Activated T-cell treated with anti-CD3 and anti-CD28 coated beads, Interleukin-2, amount 50 U/mL, for 24 hours (primary cell): ENCODE results near the gene RGMA.

Source experiments
- DNase-seq: peaks from one replicate; pipeline ENCODE4 v3.0.0-alpha.2; 2020
- H3K27ac Mint-ChIP-seq: 2 replicates; pipeline ENCODE4 v1.8.0; 2020; ENCODE audit warnings: mild to moderate bottlenecking, mixed read lengths
- H3K27me3 Mint-ChIP-seq: 2 replicates; pipeline ENCODE4 v1.8.0; 2020; ENCODE audit warnings: mixed read lengths
- H3K36me3 Mint-ChIP-seq: 2 replicates; pipeline ENCODE4 v1.8.0; 2020; ENCODE audit warnings: low read depth, mixed read lengths
- H3K4me1 Mint-ChIP-seq: 2 replicates; pipeline ENCODE4 v1.8.0; 2020; ENCODE audit warnings: low read depth, mixed read lengths
- H3K4me3 Mint-ChIP-seq: 2 replicates; pipeline ENCODE4 v1.8.0; 2020; ENCODE audit warnings: mild to moderate bottlenecking, moderate library complexity, mixed read lengths
- H3K9me3 Mint-ChIP-seq: 2 replicates; pipeline ENCODE4 v1.8.0; 2020; ENCODE audit warnings: mixed read lengths

RGMA gene

GRCh38 chr15:93081399-93081798, 7.6 kb downstream of the RGMA start:
- Mint-ChIP-seq H3K9me3 (no peaks in the 10 kb centered on the region), H3K27ac (no peak overlapping the region), H3K36me3 (no peaks in the 10 kb centered on the region), H3K27me3 (peaks cover 66% of the 10 kb centered on the region), H3K4me3 (no peak overlapping the region), H3K4me1 (no peaks in the 10 kb centered on the region)
- DNase-seq: no peak

GRCh38 chr15:93080451-93080850, 8.6 kb downstream of the RGMA start:
- peaks cover 64% of the 10 kb centered on the region for H3K27me3 Mint-ChIP-seq
- H3K9me3 Mint-ChIP-seq: no peaks in the 10 kb centered on the region
- H3K4me3 Mint-ChIP-seq: no peak overlapping the region
- DNase-seq: no peak
- H3K4me1 Mint-ChIP-seq: no peaks in the 10 kb centered on the region
- no peaks in the 10 kb centered on the region for H3K36me3 Mint-ChIP-seq
- H3K27ac Mint-ChIP-seq: no peak overlapping the region

DNA sequence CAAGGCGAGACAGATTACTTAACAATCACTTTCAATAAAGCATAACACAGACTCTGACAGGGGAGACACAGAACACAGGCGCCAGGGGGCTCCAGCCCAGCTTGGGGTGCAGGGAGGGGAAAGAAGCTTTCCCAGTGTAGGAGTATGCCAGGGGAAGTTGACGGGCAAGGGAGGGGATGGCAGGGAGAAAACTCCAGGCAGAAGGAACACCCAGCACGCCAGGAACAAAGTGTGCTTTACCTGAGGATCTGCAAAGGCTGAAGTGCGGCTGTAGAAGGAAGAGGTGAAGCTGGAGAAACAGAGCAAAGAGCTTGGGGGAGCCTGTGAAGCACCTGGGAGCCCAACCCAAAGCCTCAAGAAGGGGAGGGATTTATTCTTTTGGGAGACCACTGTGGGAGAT, 12.1 kb downstream of the RGMA start:
- no peaks in the 10 kb centered on the region for H3K9me3 Mint-ChIP-seq
- H3K27me3 Mint-ChIP-seq: peaks cover 71% of the 10 kb centered on the region
- H3K27ac Mint-ChIP-seq: no peak overlapping the region
- H3K4me3 Mint-ChIP-seq: no peak overlapping the region
- H3K36me3 Mint-ChIP-seq: no peaks in the 10 kb centered on the region
- peaks cover 15% of the 10 kb centered on the region for H3K4me1 Mint-ChIP-seq
- DNase-seq: no peak

- H3K27me3 Mint-ChIP-seq: peaks cover 73% of the 10 kb centered on the region
- no peak for DNase-seq
- H3K36me3 Mint-ChIP-seq: no peaks in the 10 kb centered on the region
- no peaks in the 10 kb centered on the region for H3K9me3 Mint-ChIP-seq
- peaks cover 17% of the 10 kb centered on the region for H3K4me1 Mint-ChIP-seq
- H3K27ac Mint-ChIP-seq: no peak overlapping the region
- no peak overlapping the region for H3K4me3 Mint-ChIP-seq
Measured at GRCh38 chr15:93076217-93076616, 12.8 kb downstream of the RGMA start.

- peaks cover 71% of the 10 kb centered on the region for H3K27me3 Mint-ChIP-seq
- H3K4me1 Mint-ChIP-seq: peaks cover 17% of the 10 kb centered on the region
- H3K27ac Mint-ChIP-seq: no peak overlapping the region
- H3K36me3 Mint-ChIP-seq: no peaks in the 10 kb centered on the region
- H3K9me3 Mint-ChIP-seq: no peaks in the 10 kb centered on the region
- no peak overlapping the region for H3K4me3 Mint-ChIP-seq
- DNase-seq: no peak
Measured at GRCh38 chr15:93074599-93074998, 14.4 kb downstream of the RGMA start.

DNA sequence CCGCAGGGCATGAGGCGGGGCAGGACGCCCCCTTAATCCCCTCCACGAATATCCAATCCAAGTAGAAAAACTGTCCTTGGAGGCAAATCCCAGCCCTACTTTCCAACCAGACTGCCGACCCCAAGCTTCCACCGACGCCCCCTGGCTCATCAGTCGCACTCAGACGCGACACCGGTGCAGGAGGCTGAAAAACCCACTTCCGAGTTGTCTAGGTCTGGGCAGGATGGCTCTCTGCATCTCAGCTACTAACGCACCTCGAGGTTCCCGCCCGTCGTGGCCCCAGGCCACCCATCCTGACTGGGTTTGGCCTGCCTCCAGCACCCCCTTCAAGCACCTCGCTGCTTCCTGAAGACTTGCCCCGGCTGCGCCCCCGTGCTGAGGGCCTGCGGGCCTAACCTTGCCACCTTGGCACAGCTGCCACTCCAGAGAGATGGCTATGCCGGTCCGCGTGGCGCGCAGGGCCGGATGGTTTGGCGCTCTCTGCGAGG, 15.5 kb downstream of the RGMA start:
- DNase-seq: no peak
- H3K9me3 Mint-ChIP-seq: no peaks in the 10 kb centered on the region
- H3K4me3 Mint-ChIP-seq: peak overlapping the region; percentile 64
- peaks cover 63% of the 10 kb centered on the region for H3K27me3 Mint-ChIP-seq
- H3K36me3 Mint-ChIP-seq: no peaks in the 10 kb centered on the region
- no peak overlapping the region for H3K27ac Mint-ChIP-seq
- peaks cover 17% of the 10 kb centered on the region for H3K4me1 Mint-ChIP-seq

DNA sequence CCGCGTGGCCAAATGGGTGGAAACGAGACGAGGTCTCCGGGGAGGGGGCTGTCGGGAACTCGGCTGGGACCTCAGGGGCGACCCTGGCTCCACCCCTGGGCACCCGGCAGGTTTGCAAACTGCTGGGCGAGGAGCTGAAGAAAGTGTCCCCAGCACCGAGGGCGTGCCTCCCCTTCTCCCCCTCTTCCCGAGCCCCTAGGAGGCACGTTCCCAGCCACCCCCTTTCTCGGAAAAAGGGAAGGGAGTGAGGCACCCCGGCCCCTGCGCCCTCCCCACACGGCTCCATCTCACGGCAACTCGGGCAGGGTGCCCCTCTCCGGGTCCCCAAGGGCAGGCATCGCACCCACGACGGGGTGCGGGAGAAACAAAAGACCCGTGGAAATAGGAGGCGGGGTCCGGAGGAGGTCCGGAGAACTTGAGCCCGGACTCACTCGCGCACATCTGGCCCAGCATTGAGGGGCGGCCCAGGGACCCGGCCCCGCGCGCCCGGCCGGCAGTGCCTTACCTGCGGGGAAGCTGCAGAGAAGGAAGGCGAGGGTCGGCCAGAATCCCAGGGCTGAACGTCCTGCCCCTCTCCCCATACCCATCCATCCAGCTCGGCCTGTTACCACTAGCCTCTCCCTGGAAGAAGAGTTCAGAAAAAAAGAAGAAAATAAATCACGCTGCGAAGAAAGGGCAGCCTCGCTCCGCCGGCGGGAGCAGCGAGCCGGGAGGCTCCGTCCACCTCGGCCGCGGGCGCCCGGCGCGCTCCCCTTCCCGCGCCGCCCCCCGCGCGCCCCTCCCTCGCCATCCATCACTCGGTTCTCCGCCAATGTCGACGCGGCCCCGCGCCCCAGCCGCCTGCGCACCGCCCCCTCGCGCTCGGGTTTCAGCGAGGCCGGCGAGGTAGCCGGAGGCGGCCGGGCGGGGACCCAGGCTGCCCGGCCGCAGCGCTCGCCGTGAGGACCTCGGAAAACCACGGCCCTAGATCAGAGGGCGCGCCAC, 16.3 kb downstream of the RGMA start:
- H3K4me3 Mint-ChIP-seq: peak overlapping the region; percentile 46
- no peak for DNase-seq
- peaks cover 62% of the 10 kb centered on the region for H3K27me3 Mint-ChIP-seq
- H3K4me1 Mint-ChIP-seq: peaks cover 17% of the 10 kb centered on the region
- no peaks in the 10 kb centered on the region for H3K9me3 Mint-ChIP-seq
- H3K27ac Mint-ChIP-seq: no peak overlapping the region
- H3K36me3 Mint-ChIP-seq: no peaks in the 10 kb centered on the region

- DNase-seq: no peak
- peaks cover 62% of the 10 kb centered on the region for H3K27me3 Mint-ChIP-seq
- peak overlapping the region; percentile 46 for H3K4me3 Mint-ChIP-seq
- H3K36me3 Mint-ChIP-seq: no peaks in the 10 kb centered on the region
- no peaks in the 10 kb centered on the region for H3K9me3 Mint-ChIP-seq
- peaks cover 17% of the 10 kb centered on the region for H3K4me1 Mint-ChIP-seq
- H3K27ac Mint-ChIP-seq: no peak overlapping the region
Measured at GRCh38 chr15:93072011-93072410, 17.0 kb downstream of the RGMA start.

DNA sequence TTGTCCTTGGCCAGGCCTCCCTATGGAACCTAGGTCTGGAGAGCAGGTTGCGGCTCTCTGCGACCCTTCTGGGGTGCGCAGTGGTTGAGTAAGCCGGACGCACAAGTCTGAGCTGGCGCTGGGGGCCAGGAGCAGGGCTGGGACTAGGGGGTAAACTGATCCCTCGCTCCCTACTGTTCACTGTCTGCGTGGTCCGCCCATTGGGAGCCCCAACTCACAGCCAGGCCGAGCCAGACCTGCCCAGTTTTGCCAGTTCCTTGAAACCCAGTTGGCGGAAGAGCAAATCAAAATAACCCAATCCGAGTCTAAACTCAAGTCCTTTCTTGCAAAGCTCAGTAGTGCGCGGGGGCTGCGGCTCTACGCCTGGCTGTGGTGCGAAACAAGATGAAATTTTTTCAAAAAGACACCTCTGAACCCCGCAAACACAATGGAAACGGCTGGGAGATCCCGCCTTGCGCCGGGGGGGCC, 17.5 kb downstream of the RGMA start:
- Mint-ChIP-seq H3K4me3 (no peak overlapping the region), H3K9me3 (no peaks in the 10 kb centered on the region), H3K27ac (no peak overlapping the region), H3K36me3 (no peaks in the 10 kb centered on the region), H3K27me3 (peaks cover 57% of the 10 kb centered on the region), H3K4me1 (peaks cover 17% of the 10 kb centered on the region)
- DNase-seq: no peak

GRCh38 chr15:93070551-93071296, 18.3 kb downstream of the RGMA start:
- H3K36me3 Mint-ChIP-seq: no peaks in the 10 kb centered on the region
- H3K27ac Mint-ChIP-seq: no peak overlapping the region
- peaks cover 17% of the 10 kb centered on the region for H3K4me1 Mint-ChIP-seq
- no peak overlapping the region for H3K4me3 Mint-ChIP-seq
- H3K9me3 Mint-ChIP-seq: no peaks in the 10 kb centered on the region
- peaks cover 50% of the 10 kb centered on the region for H3K27me3 Mint-ChIP-seq
- no peak for DNase-seq

GRCh38 chr15:93070132-93070531, 18.9 kb downstream of the RGMA start:
- H3K36me3 Mint-ChIP-seq: no peaks in the 10 kb centered on the region
- no peak overlapping the region for H3K4me3 Mint-ChIP-seq
- peaks cover 17% of the 10 kb centered on the region for H3K4me1 Mint-ChIP-seq
- H3K27me3 Mint-ChIP-seq: peaks cover 46% of the 10 kb centered on the region
- no peak overlapping the region for H3K27ac Mint-ChIP-seq
- no peaks in the 10 kb centered on the region for H3K9me3 Mint-ChIP-seq
- DNase-seq: no peak

DNA sequence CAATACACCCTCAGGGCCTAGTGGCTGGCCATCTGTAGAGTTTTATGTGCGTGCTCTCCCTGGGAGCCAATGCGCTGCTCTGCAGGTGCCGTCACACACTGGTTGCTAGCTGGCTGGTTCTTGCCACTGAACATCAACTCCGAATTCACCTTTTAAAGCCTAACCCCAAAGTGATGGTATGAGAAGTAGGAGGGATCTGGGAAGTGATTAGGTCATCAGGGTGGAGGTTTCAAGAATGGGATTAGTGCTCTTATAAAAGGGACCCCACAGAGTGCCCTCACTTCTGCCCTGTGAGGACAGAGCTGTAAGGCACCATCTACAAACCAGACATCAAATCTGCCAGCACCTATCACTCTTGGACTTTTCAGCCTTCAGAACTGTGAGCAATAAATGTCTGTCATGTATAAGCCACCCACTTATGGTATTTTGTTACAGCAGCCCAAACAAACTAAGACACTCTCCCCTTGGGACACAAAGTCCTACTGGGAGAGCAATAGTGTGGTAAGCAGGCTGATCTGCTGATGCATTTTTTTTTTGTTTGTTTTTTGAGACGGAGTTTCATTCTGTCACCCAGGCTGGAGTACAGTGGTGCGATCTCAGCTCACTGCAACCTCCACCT, 20.3 kb downstream of the RGMA start:
- no peaks in the 10 kb centered on the region for H3K36me3 Mint-ChIP-seq

GRCh38 chr15:93067649-93068085, 21.3 kb downstream of the RGMA start:
- Mint-ChIP-seq H3K4me1 (peaks cover 9% of the 10 kb centered on the region), H3K36me3 (no peaks in the 10 kb centered on the region), H3K9me3 (no peaks in the 10 kb centered on the region), H3K27ac (no peak overlapping the region), H3K27me3 (peaks cover 32% of the 10 kb centered on the region), H3K4me3 (no peak overlapping the region)
- DNase-seq: no peak

More for the DNA sequence above, 20.3 kb downstream of the RGMA start:
- H3K4me3 Mint-ChIP-seq: no peak overlapping the region
- H3K27ac Mint-ChIP-seq: no peak overlapping the region
- no peak for DNase-seq
- no peaks in the 10 kb centered on the region for H3K9me3 Mint-ChIP-seq
- H3K27me3 Mint-ChIP-seq: peaks cover 33% of the 10 kb centered on the region
- peaks cover 14% of the 10 kb centered on the region for H3K4me1 Mint-ChIP-seq

DNA sequence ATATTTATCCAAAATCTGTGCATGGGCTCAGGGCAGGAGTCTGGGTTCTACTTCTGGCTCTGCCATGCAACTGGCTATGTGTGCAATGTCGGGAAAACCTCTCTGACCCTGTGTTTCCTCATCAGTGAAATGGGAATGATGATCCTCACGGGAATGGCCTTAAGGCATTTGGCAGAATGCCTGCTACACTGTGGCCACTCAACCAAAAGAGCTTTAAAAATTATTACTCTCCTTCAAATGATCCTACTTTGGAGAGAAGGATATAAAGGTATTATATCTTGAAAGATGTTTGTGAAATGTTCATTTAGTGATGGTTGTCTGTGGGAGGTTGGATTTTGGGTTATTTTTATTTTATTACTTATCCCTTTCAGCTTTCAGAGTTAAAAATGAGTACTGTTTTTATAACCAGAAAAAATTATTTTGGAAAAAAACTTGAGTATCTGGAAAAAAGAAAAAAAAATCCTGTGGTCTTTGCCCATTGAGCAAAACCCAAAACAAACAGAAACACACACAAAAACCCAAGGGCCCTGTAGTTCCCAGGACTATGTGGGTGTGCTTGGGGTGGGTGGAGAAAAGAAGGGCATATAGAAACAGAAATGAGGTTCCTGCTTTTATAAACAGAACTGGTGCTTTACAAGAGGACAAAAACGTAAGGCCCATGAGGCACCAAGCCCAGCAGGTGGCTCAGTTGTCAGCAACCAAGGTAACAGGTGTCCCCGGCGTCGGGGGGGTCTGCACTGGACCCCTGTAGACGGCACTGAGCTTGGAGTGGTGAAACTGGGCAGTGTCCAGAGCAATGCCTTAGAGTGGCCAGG, 22.0 kb downstream of the RGMA start:
- Mint-ChIP-seq H3K36me3 (no peaks in the 10 kb centered on the region), H3K27ac (no peak overlapping the region), H3K27me3 (peaks cover 30% of the 10 kb centered on the region), H3K4me1 (peaks cover 5% of the 10 kb centered on the region), H3K4me3 (no peak overlapping the region), H3K9me3 (no peaks in the 10 kb centered on the region)
- no peak for DNase-seq
